Mesendoderm (in vitro differentiated cells): Measurements from ENCODE around the gene DUS2.

Source experiments
- DNase-seq: peaks from one replicate; pipeline ENCODE4 v3.0.0; 2013
- H2AK5ac ChIP-seq: 2 replicates; pipeline ENCODE4 v1.6.1; 2013; ENCODE audit warnings: low read length, inconsistent platforms
- H2BK120ac ChIP-seq: 2 replicates; pipeline ENCODE4 v1.6.1; 2013; ENCODE audit warnings: low read depth, mild to moderate bottlenecking, low read length, moderate library complexity, mixed read lengths
- H2BK15ac ChIP-seq: replicated peaks from 2 replicates; pipeline ENCODE4 v1.6.1; 2013; ENCODE audit warnings: low read depth, mild to moderate bottlenecking, moderate library complexity
- H2BK5ac ChIP-seq: 2 replicates; pipeline ENCODE4 v1.6.1; 2013; ENCODE audit warnings: low read length, inconsistent platforms
- H3K18ac ChIP-seq: 2 replicates; pipeline ENCODE4 v1.6.1; 2013; ENCODE audit warnings: mild to moderate bottlenecking, low read length, mixed read lengths
- H3K23ac ChIP-seq: one replicate; pipeline ENCODE4 v1.6.1; 2013; ENCODE audit warnings: low read length
- H3K27ac ChIP-seq: 2 replicates; pipeline ENCODE4 v1.5.1; 2013; ENCODE audit warnings: low read depth, mild to moderate bottlenecking, inconsistent platforms, low read length, moderate library complexity
- H3K27me3 ChIP-seq: 2 replicates; pipeline ENCODE4 v1.6.1; 2013; ENCODE audit warnings: low read length, control low read depth, mild to moderate bottlenecking, inconsistent platforms; ENCODE audit not compliant: insufficient read depth, poor library complexity
- H3K36me3 ChIP-seq: 2 replicates; pipeline ENCODE4 v1.6.1; 2013; ENCODE audit warnings: low read length, inconsistent platforms; ENCODE audit not compliant: control insufficient read depth, insufficient read depth
- H3K4ac ChIP-seq: one replicate; pipeline ENCODE4 v1.6.1; 2013; ENCODE audit warnings: low read depth, mild to moderate bottlenecking, low read length, moderate library complexity
- H3K4me1 ChIP-seq: 2 replicates; pipeline ENCODE4 v1.6.1; 2013; ENCODE audit warnings: low read depth, low read length, inconsistent platforms; ENCODE audit not compliant: control insufficient read depth
- H3K4me2 ChIP-seq: 2 replicates; pipeline ENCODE4 v1.6.1; 2013; ENCODE audit warnings: low read length
- H3K4me3 ChIP-seq: 2 replicates; pipeline ENCODE4 v1.5.1; 2013; ENCODE audit warnings: mild to moderate bottlenecking, low read length
- H3K56ac ChIP-seq: one replicate; pipeline ENCODE4 v1.6.1; 2013; ENCODE audit warnings: low read length
- H3K79me1 ChIP-seq: 2 replicates; pipeline ENCODE4 v1.6.1; 2013; ENCODE audit warnings: low read length, inconsistent platforms
- H3K79me2 ChIP-seq: 2 replicates; pipeline ENCODE4 v1.6.1; 2013; ENCODE audit warnings: mild to moderate bottlenecking, low read length; ENCODE audit not compliant: control insufficient read depth, insufficient read depth
- H3K9ac ChIP-seq: 2 replicates; pipeline ENCODE4 v1.6.1; 2013; ENCODE audit warnings: low read length, inconsistent platforms
- H4K5ac ChIP-seq: one replicate; pipeline ENCODE4 v1.6.1; 2013; ENCODE audit warnings: low read length
- H4K8ac ChIP-seq: one replicate; pipeline ENCODE4 v1.6.1; 2013; ENCODE audit warnings: low read depth, mild to moderate bottlenecking, control low read depth, low read length, moderate library complexity
- WGBS: extraction: QIAGEN DNeasy Blood & Tissue Kit; methylation state at CpG from one replicate; pipeline ENCODE4 v1.1.7; 2013; ENCODE audit warnings: low lambda C conversion rate, missing lambda C conversion rate; ENCODE audit not compliant: insufficient coverage; ENCODE audit errors: extremely low coverage; 5-methylcytosine and 5-hydroxymethylcytosine counted together

Gene DUS2

DNA sequence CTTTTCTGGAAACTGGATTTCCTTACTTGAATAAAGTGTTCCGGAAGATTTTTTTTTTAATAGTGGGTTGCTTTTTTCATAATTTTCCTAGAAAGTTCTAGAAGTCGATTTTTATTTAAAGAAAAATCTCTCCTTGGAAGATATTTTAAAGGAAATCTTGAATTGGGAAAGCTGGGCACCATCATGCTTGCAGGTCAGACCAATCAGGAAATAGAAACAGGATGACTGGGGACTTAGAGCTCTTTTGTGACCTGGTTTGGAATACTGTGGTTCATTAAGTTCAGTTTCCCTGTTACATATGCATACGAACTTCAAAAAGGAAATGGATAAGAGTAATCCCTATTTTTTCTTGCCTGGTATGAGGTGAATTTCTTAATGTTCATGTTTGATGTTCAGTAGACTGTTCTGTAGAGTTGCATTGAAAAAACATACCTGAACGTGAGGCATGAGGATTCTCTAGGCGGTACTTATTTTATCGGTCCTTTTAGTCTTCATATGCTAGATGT lies 63.3 kb downstream of the DUS2 start:
- Histone ChIP-seq H3K4me2 (peak overlapping the region; percentile 53), H3K4me1 (no peaks in the 10 kb centered on the region), H3K4ac (no peak overlapping the region), H3K23ac (no peak overlapping the region), H4K8ac (no peak overlapping the region), H3K79me2 (peaks cover 19% of the 10 kb centered on the region), H2BK15ac (no peak overlapping the region), H3K56ac (peak overlapping the region; percentile 83), H4K5ac (no peak overlapping the region), H3K36me3 (no peaks in the 10 kb centered on the region), H3K18ac (no peak overlapping the region), H3K9ac (peak overlapping the region; percentile 76), H3K27me3 (no peaks in the 10 kb centered on the region), H3K27ac (no peak overlapping the region), H3K79me1 (no peaks in the 10 kb centered on the region), H3K4me3 (peak overlapping the region; percentile 78), H2AK5ac (no peak overlapping the region), H2BK5ac (no peak overlapping the region), H2BK120ac (no peak overlapping the region)
- DNase-seq = peak; percentile 44
- no CpG with 5 or more reads among the region's 6 CpGs for WGBS

DNA sequence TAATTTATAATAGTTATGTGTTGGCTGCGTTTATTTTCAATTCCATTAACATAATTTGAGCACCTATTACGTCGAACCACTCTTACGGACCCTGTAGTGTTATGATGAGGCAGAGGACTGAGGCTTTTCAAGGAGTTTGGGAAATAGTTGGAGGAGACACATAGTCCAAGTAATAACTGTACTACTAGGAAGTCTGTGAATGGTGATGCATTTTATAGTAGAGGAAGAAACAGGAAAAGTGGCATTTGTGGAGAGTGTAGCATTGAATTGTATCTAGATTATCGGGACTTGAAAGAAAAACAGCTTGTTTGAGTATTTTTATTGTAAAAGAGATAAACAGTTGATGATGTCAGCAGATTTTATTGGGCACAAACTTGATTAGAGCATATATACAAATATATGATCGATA lies 63.8 kb downstream of the DUS2 start:
- Histone ChIP-seq H3K56ac (no peak overlapping the region), H2BK5ac (no peak overlapping the region), H3K23ac (no peak overlapping the region), H2BK15ac (no peak overlapping the region), H3K4me1 (no peaks in the 10 kb centered on the region), H4K8ac (no peak overlapping the region), H3K27ac (no peak overlapping the region), H3K27me3 (no peaks in the 10 kb centered on the region), H3K4ac (no peak overlapping the region), H3K18ac (no peak overlapping the region), H3K79me2 (peaks cover 22% of the 10 kb centered on the region), H2BK120ac (no peak overlapping the region), H3K4me3 (no peak overlapping the region), H3K4me2 (peak overlapping the region; percentile 33), H3K36me3 (no peaks in the 10 kb centered on the region), H4K5ac (no peak overlapping the region), H3K9ac (peak overlapping the region; percentile 31), H2AK5ac (no peak overlapping the region), H3K79me1 (no peaks in the 10 kb centered on the region)
- WGBS = 100% methylated on average over 1 of the region's 6 CpGs
- no peak for DNase-seq

DNA sequence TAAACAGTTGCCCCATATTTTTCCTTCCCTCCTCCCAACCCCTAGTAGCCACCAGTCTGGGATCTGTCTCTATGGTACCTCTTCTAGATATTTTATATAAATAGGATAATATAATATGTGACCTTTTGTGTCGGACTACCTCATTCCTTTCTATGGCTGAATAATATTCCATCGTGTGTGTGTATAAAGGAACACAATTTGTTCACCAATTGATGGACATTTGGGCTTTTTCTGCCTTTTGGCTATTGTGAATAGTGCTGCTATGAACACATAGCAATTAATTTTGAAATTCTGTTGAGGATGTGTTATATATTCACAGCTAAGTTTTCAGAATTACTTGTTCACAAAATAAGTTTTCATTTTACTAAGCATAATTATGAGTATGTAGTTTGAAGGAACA lies 64.6 kb downstream of the DUS2 start:
- Histone ChIP-seq H2BK120ac (no peak overlapping the region), H3K56ac (no peak overlapping the region), H3K79me1 (no peaks in the 10 kb centered on the region), H3K4ac (no peak overlapping the region), H3K79me2 (peaks cover 23% of the 10 kb centered on the region), H2BK15ac (no peak overlapping the region), H4K8ac (no peak overlapping the region), H3K18ac (no peak overlapping the region), H3K36me3 (no peaks in the 10 kb centered on the region), H3K4me3 (no peak overlapping the region), H3K23ac (no peak overlapping the region), H3K4me2 (no peak overlapping the region), H3K27me3 (no peaks in the 10 kb centered on the region), H2BK5ac (no peak overlapping the region), H3K27ac (no peak overlapping the region), H3K9ac (no peak overlapping the region), H3K4me1 (no peaks in the 10 kb centered on the region), H2AK5ac (no peak overlapping the region), H4K5ac (no peak overlapping the region)
- WGBS = no CpG with 5 or more reads among the region's 2 CpGs
- no peak for DNase-seq

DNA sequence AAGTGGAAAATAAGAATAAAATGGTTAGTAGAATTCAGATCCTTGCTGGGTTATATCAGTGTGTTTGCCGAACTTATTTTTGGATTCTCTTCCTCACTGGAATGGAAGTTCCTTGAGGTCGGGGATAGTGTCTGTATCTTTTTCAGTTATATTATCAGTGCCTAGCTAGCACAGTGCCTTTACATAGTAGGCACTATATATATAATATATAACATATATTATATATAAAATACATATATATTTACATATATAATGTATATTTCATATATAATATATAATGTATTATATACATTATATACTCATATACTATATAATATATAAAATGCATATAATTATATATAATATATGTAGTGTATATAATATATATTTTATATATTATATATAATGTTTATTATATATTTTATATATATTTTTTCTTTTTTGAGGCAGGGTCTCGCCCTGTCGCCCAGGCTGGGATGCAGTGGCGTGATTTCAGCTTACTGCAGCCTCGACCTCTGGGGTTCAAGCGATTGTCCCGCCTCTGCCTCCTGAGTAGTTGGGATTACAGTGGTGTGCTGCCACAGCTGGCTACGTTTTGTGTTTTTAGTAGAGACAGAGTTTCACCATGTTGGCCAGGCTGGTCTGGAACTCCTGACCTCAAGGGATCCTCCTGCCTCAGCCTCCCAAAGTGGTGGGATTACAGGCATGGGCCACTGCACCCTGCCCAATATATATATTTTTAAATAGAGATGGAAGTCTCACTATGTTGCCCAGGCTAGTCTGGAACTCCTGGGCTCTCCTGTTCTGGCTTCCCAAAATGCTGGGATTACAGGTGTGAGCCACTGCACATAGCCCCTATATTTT lies 65.3 kb downstream of the DUS2 start:
- no peak overlapping the region for H2AK5ac ChIP-seq
- H3K4me3 ChIP-seq = no peak overlapping the region
- H4K8ac ChIP-seq = no peak overlapping the region
- H3K36me3 ChIP-seq = no peaks in the 10 kb centered on the region
- no peak overlapping the region for H4K5ac ChIP-seq
- no peak overlapping the region for H3K9ac ChIP-seq
- no peak overlapping the region for H2BK5ac ChIP-seq
- no peak overlapping the region for H3K4me2 ChIP-seq
- H3K4me1 ChIP-seq = no peaks in the 10 kb centered on the region
- H2BK15ac ChIP-seq = no peak overlapping the region
- no CpG with 5 or more reads among the region's 9 CpGs for WGBS
- H3K27ac ChIP-seq = no peak overlapping the region
- peaks cover 23% of the 10 kb centered on the region for H3K79me2 ChIP-seq
- no peak overlapping the region for H3K4ac ChIP-seq
- H3K18ac ChIP-seq = no peak overlapping the region
- no peak overlapping the region for H3K56ac ChIP-seq
- DNase-seq = no peak
- H3K23ac ChIP-seq = no peak overlapping the region
- H3K79me1 ChIP-seq = no peaks in the 10 kb centered on the region
- no peak overlapping the region for H2BK120ac ChIP-seq
- H3K27me3 ChIP-seq = no peaks in the 10 kb centered on the region

DNA sequence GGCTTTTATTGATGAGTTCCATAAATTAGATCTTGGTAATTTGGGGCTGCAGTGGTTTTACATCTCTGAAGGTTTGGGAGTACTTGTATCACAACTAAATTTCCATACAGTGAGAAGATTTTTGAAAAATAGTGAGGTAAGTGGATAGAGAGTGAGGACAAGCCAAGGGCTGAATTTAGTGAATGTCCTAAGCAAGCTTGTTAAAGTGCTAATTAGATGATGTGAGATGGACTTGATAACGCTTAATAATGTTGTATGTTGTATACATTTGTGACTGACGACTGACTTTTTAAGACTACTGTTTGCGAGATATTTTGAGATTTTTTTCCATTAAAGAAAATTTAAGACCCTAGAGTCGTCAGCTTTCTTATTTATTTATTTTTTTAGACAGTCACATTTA lies 66.0 kb downstream of the DUS2 start:
- Histone ChIP-seq H2AK5ac (no peak overlapping the region), H3K27ac (no peak overlapping the region), H4K8ac (no peak overlapping the region), H3K4ac (no peak overlapping the region), H3K27me3 (no peaks in the 10 kb centered on the region), H3K4me2 (no peak overlapping the region), H2BK120ac (no peak overlapping the region), H3K4me1 (no peaks in the 10 kb centered on the region), H3K4me3 (no peak overlapping the region), H4K5ac (no peak overlapping the region), H3K56ac (no peak overlapping the region), H2BK15ac (no peak overlapping the region), H3K79me2 (peaks cover 23% of the 10 kb centered on the region), H3K18ac (no peak overlapping the region), H3K36me3 (no peaks in the 10 kb centered on the region), H2BK5ac (no peak overlapping the region), H3K79me1 (peaks cover 2% of the 10 kb centered on the region), H3K23ac (no peak overlapping the region), H3K9ac (no peak overlapping the region)
- WGBS = no CpG with 5 or more reads among the region's 4 CpGs
- no peak for DNase-seq
